Fibroblast of lung (primary cell): ENCODE data around the gene KRT37. TPM values are rescaled to one million over a fixed set of nuclear protein-coding genes. Genes with fewer than 3 reads are reported as not detected.
"Not testable (repeated sequence)": the region's sequence is repeated elsewhere in the genome, so short reads cannot be mapped to it uniquely, and the experiment has no call there.

Experiments used
- DNase-seq, 2 donors: peaks; one replicate each; pipeline versions ENCODE4 v3.0.0 to v3.0.0-alpha.2; 2010; ENCODE audit warnings: low read depth in 2 of 2
- H2AFZ ChIP-seq: 2 replicates; pipeline ENCODE4 v1.5.1; 2012; ENCODE audit warnings: low read length, control low read depth, inconsistent platforms
- H3K27ac ChIP-seq: 2 replicates; pipeline ENCODE4 v1.5.1; 2011; ENCODE audit warnings: low read length, control low read depth; ENCODE audit not compliant: insufficient read depth
- H3K27me3 ChIP-seq: 2 replicates; pipeline ENCODE4 v1.5.1; 2011; ENCODE audit warnings: mild to moderate bottlenecking, low read length; ENCODE audit not compliant: control insufficient read depth, insufficient read depth
- H3K36me3 ChIP-seq: 2 replicates; pipeline ENCODE4 v1.5.1; 2011; ENCODE audit warnings: low read length; ENCODE audit not compliant: control insufficient read depth, insufficient read depth
- H3K4me1 ChIP-seq: 2 replicates; pipeline ENCODE4 v1.5.1; 2011; ENCODE audit warnings: low read length; ENCODE audit not compliant: control insufficient read depth, insufficient read depth; ENCODE audit errors: extremely low read depth
- H3K4me2 ChIP-seq: 2 replicates; pipeline ENCODE4 v1.5.1; 2011; ENCODE audit warnings: low read length, control low read depth; ENCODE audit not compliant: insufficient read depth; ENCODE audit errors: extremely low read depth
- H3K4me3 ChIP-seq, 4 experiments: fragments of 200-600 bp in 1 of 4; sonication (generic) in 1 of 4; replicated peaks in 1 of 4; 2 replicates each; pipeline ENCODE4 v1.5.1; 2011 to 2016; ENCODE audit warnings: low read length in 4 of 4, low read depth in 3 of 4, mild to moderate bottlenecking in 3 of 4, control low read depth in 2 of 4, inconsistent platforms in 1 of 4, mixed read lengths in 1 of 4; ENCODE audit not compliant: insufficient read depth in 1 of 4; ENCODE audit errors: control extremely low read depth in 1 of 4
- H3K79me2 ChIP-seq: 2 replicates; pipeline ENCODE4 v1.5.1; 2012; ENCODE audit warnings: mild to moderate bottlenecking, low read length, inconsistent platforms; ENCODE audit not compliant: control insufficient read depth, insufficient read depth
- H3K9ac ChIP-seq: 2 replicates; pipeline ENCODE4 v1.5.1; 2011; ENCODE audit warnings: mild to moderate bottlenecking, low read length, control low read depth; ENCODE audit not compliant: insufficient read depth
- H3K9me3 ChIP-seq: 2 replicates; pipeline ENCODE4 v1.5.1; 2012; ENCODE audit warnings: low read depth, low read length; ENCODE audit not compliant: control insufficient read depth, insufficient read depth
- H4K20me1 ChIP-seq: 2 replicates; pipeline ENCODE4 v1.5.1; 2011; ENCODE audit warnings: low read length; ENCODE audit not compliant: control insufficient read depth, insufficient read depth; ENCODE audit errors: extremely low read depth
- CTCF ChIP-seq, 2 donors: IDR thresholded peaks in 1 of 2; conservative IDR thresholded peaks in 1 of 2; 1 replicate in 1 of 2; 2 replicates in 1 of 2; pipeline ENCODE4 v1.5.1; 2011 to 2012; ENCODE audit warnings: low read length in 2 of 2, control low read depth in 1 of 2, inconsistent platforms in 1 of 2, low read depth in 1 of 2, mild to moderate bottlenecking in 1 of 2
- EZH2 ChIP-seq: IDR thresholded peaks from 2 replicates; pipeline ENCODE4 v1.5.1; 2012; ENCODE audit warnings: low read length, control low read depth, mild to moderate bottlenecking; ENCODE audit errors: missing control alignments
- polyA plus RNA-seq, 2 donors: library from polyadenylated mRNA; depleted of rRNA in 1 of 2; stranded (reverse) in 1 of 2; unstranded in 1 of 2; fragments of >200 nt; gene quantifications; 2 replicates each; pipeline ENCODE4 v1.2.1, GENCODE V29; 2011 to 2012; ENCODE audit warnings: missing spikeins in 1 of 2
- total RNA-seq: library from RNA; depleted of rRNA; stranded (reverse); fragments of >200 nt; gene quantifications from 2 replicates; pipeline ENCODE4 v1.2.1, GENCODE V29; 2014

The KRT37 gene
- total and polyA plus RNA-seq, 2 donors (not counting 1 experiment from before 2014, with no cell fraction given): not detected

- H3K27me3 ChIP-seq: no peaks in the 10 kb centered on the region
- H3K4me1 ChIP-seq: no peaks in the 10 kb centered on the region
- no peak within 1 kb of the TSS for H2AFZ ChIP-seq
- no peak within 1 kb of the TSS for H3K27ac ChIP-seq
- no peak for DNase-seq
- no peaks in the 10 kb centered on the region for H4K20me1 ChIP-seq
- no peak within 1 kb of the TSS for H3K4me3 ChIP-seq
- H3K79me2 ChIP-seq: no peaks in the 10 kb centered on the region
- no peak for TF ChIP-seq EZH2
- TF ChIP-seq CTCF (conservative IDR thresholded peaks at IDR 0.05 in 1 of 2, IDR thresholded peaks at IDR 0.05 in 1 of 2; ENCODE audit: low read depth in 1 of 2, low read length in 2 of 2): no peak
- no peaks in the 10 kb centered on the region for H3K36me3 ChIP-seq
- no peaks in the 10 kb centered on the region for H3K9me3 ChIP-seq
- H3K9ac ChIP-seq: no peak within 1 kb of the TSS
- no peak within 1 kb of the TSS for H3K4me2 ChIP-seq
Observed at GRCh38 chr17:41396996-41397660, 27.3 kb downstream of the KRT37 start, which contains the start of gene KRT31. Gene KRT31, minus strand, starts transcription at chr17:41397608. Its CDS starts 69 bp downstream, at chr17:41397539.

DNA sequence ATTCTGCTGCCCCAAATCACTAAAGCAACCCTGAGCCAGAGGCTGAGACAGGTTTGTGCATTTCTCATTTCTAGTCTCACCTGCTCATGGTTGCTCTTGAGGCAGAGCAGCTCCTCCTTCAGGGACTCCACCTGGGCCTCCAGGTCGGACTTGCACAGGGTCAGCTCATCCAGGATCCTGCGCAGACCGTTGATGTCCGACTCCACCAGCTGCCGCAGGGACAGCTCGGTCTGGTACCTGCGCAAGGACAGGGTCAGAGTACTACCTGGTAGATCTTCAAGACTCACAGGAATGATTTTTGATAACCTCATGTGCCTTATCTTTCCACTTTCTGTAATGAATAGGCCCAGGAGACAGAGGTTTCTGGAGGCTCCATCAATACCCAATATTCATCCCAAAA is 28.0 kb downstream of the KRT37 start:
- Histone ChIP-seq H3K36me3 (no peaks in the 10 kb centered on the region), H3K9me3 (no peaks in the 10 kb centered on the region), H4K20me1 (no peaks in the 10 kb centered on the region), H3K4me1 (no peaks in the 10 kb centered on the region), H3K79me2 (no peaks in the 10 kb centered on the region), H3K9ac (no peak overlapping the region), H3K4me3 (no peak overlapping the region), H3K27me3 (no peaks in the 10 kb centered on the region), H3K4me2 (no peak overlapping the region), H2AFZ (no peak overlapping the region), H3K27ac (no peak overlapping the region)
- no peak for TF ChIP-seq EZH2
- no peak for TF ChIP-seq CTCF (conservative IDR thresholded peaks at IDR 0.05 in 1 of 2, IDR thresholded peaks at IDR 0.05 in 1 of 2; ENCODE audit: low read depth in 1 of 2, low read length in 2 of 2)
- no peak for DNase-seq

GRCh38 chr17:41395611-41396010 is 28.8 kb downstream of the KRT37 start:
- H4K20me1 ChIP-seq: no peaks in the 10 kb centered on the region
- no peaks in the 10 kb centered on the region for H3K79me2 ChIP-seq
- TF ChIP-seq CTCF (conservative IDR thresholded peaks at IDR 0.05 in 1 of 2, IDR thresholded peaks at IDR 0.05 in 1 of 2; ENCODE audit: low read depth in 1 of 2, low read length in 2 of 2) (no peak), EZH2 (no peak)
- H3K9ac ChIP-seq: no peak overlapping the region
- H3K4me1 ChIP-seq: no peaks in the 10 kb centered on the region
- H3K27me3 ChIP-seq: peaks cover 2% of the 10 kb centered on the region
- H3K4me3 ChIP-seq: no peak overlapping the region
- no peaks in the 10 kb centered on the region for H3K36me3 ChIP-seq
- no peak overlapping the region for H3K27ac ChIP-seq
- no peaks in the 10 kb centered on the region for H3K9me3 ChIP-seq
- no peak overlapping the region for H3K4me2 ChIP-seq
- H2AFZ ChIP-seq: no peak overlapping the region
- no peak for DNase-seq

DNA sequence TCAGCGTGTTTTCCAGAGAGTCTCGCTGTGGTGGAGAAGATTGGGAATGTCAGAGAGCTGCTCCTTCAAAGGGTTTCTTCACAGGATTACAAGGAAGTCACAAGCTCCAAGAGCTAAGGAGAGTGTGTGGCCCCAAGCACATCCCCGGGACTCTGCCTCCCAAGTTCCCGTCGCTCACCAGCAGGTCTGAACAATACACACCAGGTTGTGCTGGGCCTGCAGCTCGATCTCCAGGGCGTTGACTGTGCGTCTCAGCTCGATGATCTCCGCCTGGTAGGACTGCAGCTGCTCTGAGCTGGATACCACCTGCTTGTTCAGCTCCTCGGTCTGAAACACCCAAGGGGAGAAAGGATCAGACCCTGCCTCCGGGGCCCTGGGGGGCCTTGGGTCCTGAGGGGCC is 29.3 kb downstream of the KRT37 start:
- H3K27me3 ChIP-seq, H3K36me3 ChIP-seq: not testable (repeated sequence)

More for the DNA sequence above, 29.3 kb downstream of the KRT37 start:
- not testable (repeated sequence) for H3K27ac ChIP-seq, DNase-seq, H3K4me2 ChIP-seq, H2AFZ ChIP-seq, H3K9ac ChIP-seq, H3K79me2 ChIP-seq, H3K9me3 ChIP-seq, H3K4me3 ChIP-seq, H3K4me1 ChIP-seq, H4K20me1 ChIP-seq
